ENCODE results near the gene GPR156. TPM values are rescaled to one million over a fixed set of nuclear protein-coding genes. Genes with fewer than 3 reads are reported as not detected.

The GPR156 gene
- total and polyA plus RNA-seq, 2 donors (not counting 3 experiments of a cell fraction or from before 2014, with no cell fraction given): 0.14 to 0.27 TPM

DNA sequence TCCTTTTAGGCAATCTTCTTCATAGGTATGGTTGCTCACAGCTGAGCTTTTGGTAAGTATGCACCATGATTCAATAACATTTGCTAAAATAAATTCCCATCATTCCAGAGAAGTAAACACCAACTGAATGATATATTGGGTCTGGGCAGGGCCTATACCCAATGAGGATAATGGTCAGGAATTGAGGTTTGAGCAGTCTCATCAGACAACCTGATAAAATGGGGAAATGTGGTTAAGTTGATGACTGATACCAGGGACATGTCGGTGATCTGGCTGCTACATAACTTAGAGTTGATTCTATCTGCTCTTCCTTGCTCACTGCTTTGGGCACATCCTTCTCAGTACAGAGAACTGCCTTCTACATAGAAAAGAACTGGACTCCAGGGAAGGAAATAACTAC is 92.9 kb downstream of the GPR156 start:
- BruUV-seq (replicated peaks): no TSS peak
- dilution Hi-C loops (cut with MboI; ENCODE audit: extremely low pct_ligation_motif_present, low sequenced_read_pairs) (no loop called here), intact Hi-C loops (cut with micrococcal nuclease) (no loop called here)
- H3K9ac ChIP-seq (replicated peaks; ENCODE audit: extremely low read depth, insufficient read depth, low read length): no peak overlapping the region
- no peaks in the 10 kb centered on the region for H3K27me3 ChIP-seq (ENCODE audit: control insufficient read depth in 2 of 2, insufficient read depth in 2 of 2, low read length in 2 of 2)
- H3K4me2 ChIP-seq (ENCODE audit: insufficient read depth, low read length): no peak overlapping the region
- H3K4me1 ChIP-seq (ENCODE audit: control insufficient read depth, extremely low read depth, insufficient read depth, low read length): no peaks in the 10 kb centered on the region
- no peaks in the 10 kb centered on the region for H3K9me1 ChIP-seq (replicated peaks; ENCODE audit: control insufficient read depth, extremely low read depth, insufficient read depth, low read length)
- no peaks in the 10 kb centered on the region for H4K20me1 ChIP-seq (replicated peaks; ENCODE audit: control insufficient read depth, extremely low read depth, insufficient read depth, low read length)
- no peak for FAIRE-seq
- H2AFZ ChIP-seq (ENCODE audit: low read depth, low read length): no peak overlapping the region
- H3K79me2 ChIP-seq (ENCODE audit: control insufficient read depth, insufficient read depth, low read length): no peaks in the 10 kb centered on the region
- no peak overlapping the region for H3K4me3 ChIP-seq (replicated peaks in 1 of 3; ENCODE audit: insufficient read depth in 1 of 3, low read depth in 1 of 3, low read length in 3 of 3)
- ChIA-PET POLR2A (no interaction called here), CTCF (interaction anchor here (0.8 to 1.4 kb wide), 2 partner anchors 13 to 16 kb away, joined by 3 read pairs; no protein-coding TSS in a partner anchor)
- no peak overlapping the region for H3K27ac ChIP-seq (ENCODE audit: insufficient read depth, low read depth, low read length)
- TF ChIP-seq FOS (IDR thresholded peaks at IDR 0.05; ENCODE audit: borderline replicate concordance, insufficient read depth, low read length) (no peak), MYC (IDR thresholded peaks at IDR 0.05; ENCODE audit: low read depth, low read length) (no peak), GATA2 (IDR thresholded peaks at IDR 0.05; ENCODE audit: insufficient read depth, insufficient read length, low read depth, low read length) (no peak), POLR2A (IDR thresholded peaks at IDR 0.05; ENCODE audit: low read depth, low read length) (no peak), EZH2 (IDR thresholded peaks at IDR 0.05; ENCODE audit: borderline replicate concordance, low read depth, low read length, severe bottlenecking) (no peak), JUN (IDR thresholded peaks at IDR 0.05; ENCODE audit: borderline replicate concordance, insufficient read depth, insufficient read length, low read depth) (no peak), POLR2AphosphoS5 (IDR thresholded peaks at IDR 0.05; ENCODE audit: insufficient read depth, low read depth, low read length) (no peak)
- TF ChIP-seq, protein P1, sequence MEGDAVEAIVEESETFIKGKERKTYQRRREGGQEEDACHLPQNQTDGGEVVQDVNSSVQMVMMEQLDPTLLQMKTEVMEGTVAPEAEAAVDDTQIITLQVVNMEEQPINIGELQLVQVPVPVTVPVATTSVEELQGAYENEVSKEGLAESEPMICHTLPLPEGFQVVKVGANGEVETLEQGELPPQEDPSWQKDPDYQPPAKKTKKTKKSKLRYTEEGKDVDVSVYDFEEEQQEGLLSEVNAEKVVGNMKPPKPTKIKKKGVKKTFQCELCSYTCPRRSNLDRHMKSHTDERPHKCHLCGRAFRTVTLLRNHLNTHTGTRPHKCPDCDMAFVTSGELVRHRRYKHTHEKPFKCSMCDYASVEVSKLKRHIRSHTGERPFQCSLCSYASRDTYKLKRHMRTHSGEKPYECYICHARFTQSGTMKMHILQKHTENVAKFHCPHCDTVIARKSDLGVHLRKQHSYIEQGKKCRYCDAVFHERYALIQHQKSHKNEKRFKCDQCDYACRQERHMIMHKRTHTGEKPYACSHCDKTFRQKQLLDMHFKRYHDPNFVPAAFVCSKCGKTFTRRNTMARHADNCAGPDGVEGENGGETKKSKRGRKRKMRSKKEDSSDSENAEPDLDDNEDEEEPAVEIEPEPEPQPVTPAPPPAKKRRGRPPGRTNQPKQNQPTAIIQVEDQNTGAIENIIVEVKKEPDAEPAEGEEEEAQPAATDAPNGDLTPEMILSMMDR (IDR thresholded peaks at IDR 0.05; ENCODE audit: extremely low read depth in 1 of 2, insufficient read depth in 1 of 2, low read depth in 1 of 2, low read length in 2 of 2): no peak
- TF ChIP-seq, protein P2, sequence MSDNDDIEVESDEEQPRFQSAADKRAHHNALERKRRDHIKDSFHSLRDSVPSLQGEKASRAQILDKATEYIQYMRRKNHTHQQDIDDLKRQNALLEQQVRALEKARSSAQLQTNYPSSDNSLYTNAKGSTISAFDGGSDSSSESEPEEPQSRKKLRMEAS (IDR thresholded peaks at IDR 0.05; ENCODE audit: insufficient read depth, insufficient read length): no peak
- no peaks in the 10 kb centered on the region for H3K9me3 ChIP-seq (replicated peaks; ENCODE audit: control insufficient read depth, insufficient read depth, low read length)
- no peaks in the 10 kb centered on the region for H3K36me3 ChIP-seq (ENCODE audit: control insufficient read depth in 2 of 2, extremely low read depth in 1 of 2, insufficient read depth in 2 of 2, low read length in 2 of 2)
- no peak for DNase-seq (ENCODE audit: low read depth, low spot score)

Data from endothelial cell of umbilical vein (primary cell).